Fibroblast of skin of right quadriceps (primary cell): ENCODE results near the gene CHID1.

Experiments
- DNase-seq: peaks from one replicate; pipeline ENCODE4 v3.0.0-alpha.2; 2013

Gene CHID1

DNA sequence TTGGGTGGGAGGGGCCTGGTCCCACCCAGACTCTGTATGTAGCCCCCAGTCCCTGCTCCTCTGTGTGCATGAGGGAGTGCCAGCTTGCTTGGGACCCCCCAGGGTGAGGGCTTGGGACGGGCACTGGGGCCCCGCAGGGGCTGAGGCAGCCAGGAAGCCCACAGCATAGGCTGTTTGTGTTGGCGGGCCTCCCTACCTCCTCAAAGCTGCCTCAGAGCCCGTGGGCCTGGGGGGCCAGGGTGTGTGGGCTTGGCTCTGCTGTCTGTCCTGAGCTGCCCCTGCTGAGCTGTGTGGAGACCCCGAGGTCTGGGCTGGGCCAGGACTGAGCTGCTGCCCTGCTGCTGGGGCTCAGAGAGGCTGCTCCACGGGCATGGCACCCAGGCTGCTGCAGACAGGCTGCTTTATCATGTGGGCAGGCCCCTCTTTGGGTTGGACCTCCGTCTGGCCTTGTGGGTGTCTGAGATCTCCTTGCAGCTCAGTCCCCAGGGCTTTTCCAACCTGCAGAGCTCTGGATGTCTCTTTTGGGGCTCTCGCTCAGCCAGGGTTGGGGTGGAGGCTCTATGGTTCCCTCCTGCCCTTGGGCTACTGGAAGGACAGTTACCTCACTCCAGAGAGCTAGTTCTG lies 64.6 kb downstream of the CHID1 start:
- no peak for DNase-seq

DNA sequence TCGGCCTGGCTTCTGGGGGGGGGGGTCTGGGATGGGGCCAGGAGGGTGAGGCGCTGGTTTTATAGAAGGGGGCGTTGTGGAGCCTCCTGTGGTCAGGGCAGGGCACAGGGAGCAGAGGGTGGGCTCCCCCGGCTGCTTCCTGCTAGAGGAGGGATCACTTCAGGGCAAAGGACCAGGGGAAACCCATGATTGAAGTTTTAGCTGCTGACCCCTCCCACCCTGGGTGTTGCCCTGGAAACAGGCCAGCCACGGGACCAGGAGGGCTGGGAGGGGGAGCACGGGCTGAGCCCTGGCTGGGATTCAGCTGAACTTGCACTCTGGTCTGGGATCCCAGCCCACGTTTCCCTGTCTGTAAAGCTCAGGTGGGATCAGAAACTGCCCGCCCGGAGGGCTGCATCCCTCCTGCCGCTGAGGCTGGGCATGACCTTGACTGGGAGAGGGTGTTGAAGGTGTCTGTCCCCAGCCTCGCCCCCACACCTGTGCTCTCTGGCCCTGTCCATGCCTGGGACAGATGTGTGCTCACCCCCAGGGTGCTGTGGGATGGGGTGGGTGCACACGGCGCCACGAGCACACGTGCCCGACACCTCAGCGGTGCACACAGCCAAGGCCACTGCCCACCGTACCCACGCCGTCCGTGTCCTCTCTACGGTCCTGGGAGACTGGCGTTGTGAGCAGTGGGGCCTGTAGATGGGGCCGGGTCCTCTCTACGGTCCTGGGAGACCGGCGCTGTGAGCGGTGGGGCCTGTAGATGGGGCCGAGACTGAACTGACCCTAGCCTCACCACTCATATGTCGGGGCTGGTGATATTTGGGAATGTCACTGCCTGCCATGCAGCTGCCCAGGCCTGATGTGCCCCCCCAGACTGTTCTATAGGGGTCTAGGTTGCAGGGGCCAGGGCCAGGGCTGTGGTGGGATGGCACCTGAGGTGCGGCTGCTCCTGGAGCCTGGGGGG lies 65.6 kb downstream of the CHID1 start:
- peak; percentile 87 for DNase-seq

DNA sequence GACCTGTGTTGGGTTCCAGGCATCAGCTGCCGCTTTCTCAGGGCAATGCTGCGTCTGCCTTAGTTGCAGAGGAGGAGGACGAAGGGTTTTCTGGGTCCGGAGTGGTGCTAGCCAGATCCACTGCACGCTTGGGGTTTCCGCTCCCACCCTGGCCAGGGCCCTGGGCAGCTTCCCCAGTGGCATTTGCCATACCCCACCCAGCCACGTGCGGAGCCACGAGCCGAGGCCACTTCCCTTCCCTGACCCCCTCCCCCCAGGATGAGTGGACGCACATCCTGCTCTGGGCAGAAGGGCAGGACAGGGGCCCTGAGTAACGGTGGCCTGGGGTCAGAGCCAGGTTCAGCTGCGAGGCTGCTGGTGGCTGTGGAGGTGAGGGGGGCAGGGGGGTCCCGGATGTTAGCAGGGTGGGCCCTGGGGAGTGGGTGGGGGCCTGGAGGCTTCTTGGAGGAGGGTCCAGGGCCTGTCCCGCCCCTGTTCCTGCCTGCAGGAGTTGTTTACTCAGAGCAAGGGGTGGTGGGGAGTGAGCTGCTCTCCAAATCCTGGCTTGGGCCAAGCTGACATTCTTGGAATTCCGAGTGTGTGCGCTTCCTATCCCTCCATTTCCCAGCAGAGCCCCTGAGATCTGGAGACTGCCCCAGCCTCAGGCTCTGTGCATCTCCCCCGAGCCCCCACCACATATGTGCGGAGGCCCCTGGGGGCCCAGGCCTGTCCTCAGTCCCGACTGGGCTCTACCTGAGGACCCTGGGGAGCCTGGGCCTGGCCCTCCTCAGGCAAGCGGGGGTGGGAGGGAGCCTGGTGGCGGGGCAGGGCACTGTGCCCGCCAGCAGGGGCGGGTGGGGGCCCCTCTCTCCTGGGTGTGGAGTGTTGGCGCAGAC lies 66.6 kb downstream of the CHID1 start:
- DNase-seq, result peak; percentile 96

DNA sequence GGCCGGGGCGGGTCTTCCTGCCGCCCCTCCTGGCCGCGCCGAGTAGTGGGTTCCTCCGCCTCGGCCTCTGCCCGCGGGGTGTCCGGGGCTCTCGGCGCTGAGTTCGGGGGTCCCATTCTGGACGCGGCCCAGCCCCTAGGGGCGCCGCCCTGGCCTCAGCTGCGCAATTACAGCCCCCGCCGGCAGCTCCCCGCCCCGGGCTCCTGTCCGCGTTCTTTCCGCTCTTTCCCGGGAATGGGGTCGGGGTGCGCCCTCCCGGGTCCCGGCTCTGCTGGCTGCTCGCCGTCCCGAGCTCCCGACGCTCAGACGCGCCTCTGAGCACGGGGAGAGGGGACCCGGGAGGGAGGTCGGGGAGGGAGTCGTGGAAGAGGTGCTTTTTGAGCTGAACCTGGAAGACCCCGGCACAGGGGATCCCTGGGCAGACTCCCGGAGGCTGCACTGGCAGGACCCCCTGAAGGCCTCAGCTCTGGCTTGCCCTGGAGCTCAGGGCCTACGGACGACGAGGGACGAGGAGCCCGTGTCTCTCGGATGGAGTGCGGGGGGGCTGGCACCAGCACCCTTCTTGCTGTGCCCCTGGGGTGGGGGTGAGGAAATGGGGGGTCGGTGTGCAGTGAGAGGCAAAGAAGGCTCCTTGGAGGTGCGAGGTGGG lies 67.4 kb downstream of the CHID1 start:
- DNase-seq, result no peak

GRCh38 chr11:842370-843002 lies 68.1 kb downstream of the CHID1 start, which contains the start of the genes POLR2L and TSPAN4:
Gene POLR2L, minus strand, starts transcription at chr11:842529. Its CDS starts 21 bp downstream, at chr11:842508.
Gene TSPAN4, plus strand, starts transcription at chr11:842852. Its CDS starts 7,453 bp downstream, at chr11:850305.
- peak; percentile 89 for DNase-seq

DNA sequence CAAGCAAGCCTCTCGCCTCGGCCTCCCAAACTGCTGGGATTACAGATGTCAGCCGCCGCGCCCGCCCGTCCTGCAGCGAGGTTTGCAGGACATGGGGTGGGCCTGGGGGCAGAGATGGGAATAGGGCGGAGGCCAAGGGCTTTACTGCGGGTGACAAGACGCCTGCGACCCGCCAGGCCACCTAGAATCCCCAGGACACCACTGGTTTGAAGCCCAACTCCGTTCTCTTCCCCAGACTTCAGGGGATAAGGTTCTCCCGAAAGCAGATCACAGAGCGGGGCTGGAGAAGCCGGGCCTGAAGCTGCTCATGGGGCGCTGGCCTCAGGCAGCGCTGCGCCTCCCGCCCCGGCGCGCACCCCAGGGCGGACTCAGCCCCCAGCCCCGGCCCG lies 68.6 kb downstream of the CHID1 start:
- no peak for DNase-seq

- no peak for DNase-seq
Measured at GRCh38 chr11:839875-840617, 70.6 kb downstream of the CHID1 start.

GRCh38 chr11:839280-839623 lies 71.4 kb downstream of the CHID1 start:
- DNase-seq, result no peak

DNA sequence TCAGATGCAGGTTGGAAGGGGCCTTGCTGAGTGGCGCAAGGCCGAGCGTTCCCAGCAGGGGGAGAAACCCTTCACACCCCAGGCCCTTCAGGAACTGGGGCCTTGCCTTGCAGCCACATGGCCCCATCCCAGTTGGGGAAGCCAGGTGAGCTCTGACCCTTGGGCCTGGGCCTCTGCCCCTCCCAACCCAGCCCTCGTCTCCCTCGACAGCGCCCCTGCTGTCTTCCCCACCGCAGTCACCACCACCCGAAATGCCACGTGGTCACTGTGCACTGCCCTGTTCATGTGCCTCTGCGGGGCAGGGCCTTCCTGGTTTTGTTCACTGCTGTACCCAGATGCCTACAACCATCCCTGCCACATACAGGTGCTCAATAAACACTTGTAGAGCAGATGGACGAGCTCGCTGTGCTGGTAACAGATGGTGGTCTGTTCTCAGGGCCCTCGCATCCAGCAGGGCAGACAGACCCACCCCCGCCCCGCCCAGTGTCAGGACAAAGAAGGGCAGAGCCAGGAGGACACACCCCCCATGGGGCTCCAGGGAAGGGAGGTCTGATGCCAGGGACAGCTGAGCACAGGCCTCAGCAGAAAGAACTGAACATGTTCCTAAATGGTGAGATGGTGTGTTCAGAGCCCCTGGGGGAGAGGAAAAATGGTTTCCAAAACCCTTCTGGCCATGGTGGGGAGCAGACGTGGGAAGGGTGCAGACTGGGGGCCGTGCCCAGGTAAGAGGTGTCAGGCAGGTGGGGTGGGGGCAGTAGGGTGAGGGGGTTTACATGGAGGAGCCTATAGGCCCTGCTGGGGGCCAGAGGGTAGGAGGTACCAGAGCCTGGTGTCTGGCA lies 72.0 kb downstream of the CHID1 start:
- no peak for DNase-seq

DNA sequence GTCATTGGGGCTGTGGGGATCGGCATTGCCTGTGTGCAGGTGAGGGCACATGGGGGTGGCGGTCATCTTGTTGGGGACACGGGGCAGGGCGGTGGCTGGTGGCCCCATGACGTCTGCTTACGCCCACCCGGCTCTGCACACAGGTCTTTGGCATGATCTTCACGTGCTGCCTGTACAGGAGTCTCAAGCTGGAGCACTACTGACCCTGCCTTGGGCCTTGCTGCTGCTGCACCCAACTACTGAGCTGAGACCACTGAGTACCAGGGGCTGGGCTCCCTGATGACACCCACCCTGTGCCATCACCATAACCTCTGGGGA lies 72.7 kb downstream of the CHID1 start:
- no peak for DNase-seq

- DNase-seq, result no peak
Measured at GRCh38 chr11:837189-837989, 73.2 kb downstream of the CHID1 start.

DNA sequence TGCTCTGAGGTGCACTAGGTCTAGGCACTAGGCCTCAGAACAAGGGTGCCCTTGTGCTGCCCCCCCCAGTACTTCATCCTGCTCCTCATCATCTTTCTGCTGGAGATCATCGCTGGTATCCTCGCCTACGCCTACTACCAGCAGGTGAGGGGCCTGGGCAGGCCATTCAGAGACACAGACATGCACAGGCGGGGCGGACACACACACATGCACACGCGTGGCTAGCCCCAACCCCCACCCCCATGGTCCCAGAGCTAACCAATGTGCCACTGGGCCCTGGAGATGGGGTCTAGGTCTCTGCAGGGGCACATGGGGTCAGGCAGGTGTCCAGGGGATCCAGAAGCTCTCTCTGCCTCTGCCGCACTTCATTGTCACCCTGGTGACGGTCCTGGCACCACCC lies 73.9 kb downstream of the CHID1 start:
- no peak for DNase-seq

DNA sequence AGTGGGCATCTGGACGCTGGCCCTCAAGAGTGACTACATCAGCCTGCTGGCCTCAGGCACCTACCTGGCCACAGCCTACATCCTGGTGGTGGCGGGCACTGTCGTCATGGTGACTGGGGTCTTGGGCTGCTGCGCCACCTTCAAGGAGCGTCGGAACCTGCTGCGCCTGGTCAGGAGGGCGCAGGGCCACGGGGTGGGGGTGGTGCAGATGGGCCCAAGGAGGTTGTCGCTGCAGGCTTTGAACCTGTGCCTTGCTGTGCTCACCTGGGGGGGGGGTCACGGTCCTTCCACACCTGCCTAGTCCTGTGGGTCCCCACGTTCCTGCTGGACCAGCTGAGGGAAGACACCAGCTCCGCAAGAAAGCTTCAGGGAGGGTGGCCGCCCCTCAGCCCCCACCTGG lies 74.3 kb downstream of the CHID1 start:
- DNase-seq, result no peak

GRCh38 chr11:834371-835316 lies 76.0 kb downstream of the CHID1 start:
- peak; percentile 54 for DNase-seq

DNA sequence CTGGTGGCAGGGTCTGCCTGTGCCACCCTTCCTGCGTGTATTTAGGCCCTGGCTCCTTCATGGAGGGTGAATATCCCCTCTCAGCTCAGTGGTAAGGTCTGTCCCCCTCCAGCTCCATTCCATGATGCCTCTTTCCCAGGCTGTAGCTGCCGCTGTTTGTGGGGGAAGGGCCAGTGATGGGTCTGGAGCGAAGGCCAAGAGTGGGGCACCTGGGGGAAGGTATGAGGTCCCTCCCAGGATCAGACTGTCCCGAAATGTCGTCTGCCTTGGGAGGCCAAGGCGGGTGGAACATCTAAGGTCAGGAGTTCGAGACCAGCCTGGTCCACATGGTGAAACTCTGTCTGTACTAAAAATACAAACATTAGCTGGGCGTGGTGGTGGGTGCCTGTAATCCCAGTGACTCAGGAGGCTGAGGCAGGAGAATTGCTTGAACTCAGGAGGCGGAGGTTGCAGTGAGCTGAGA lies 76.7 kb downstream of the CHID1 start:
- no peak for DNase-seq

DNA sequence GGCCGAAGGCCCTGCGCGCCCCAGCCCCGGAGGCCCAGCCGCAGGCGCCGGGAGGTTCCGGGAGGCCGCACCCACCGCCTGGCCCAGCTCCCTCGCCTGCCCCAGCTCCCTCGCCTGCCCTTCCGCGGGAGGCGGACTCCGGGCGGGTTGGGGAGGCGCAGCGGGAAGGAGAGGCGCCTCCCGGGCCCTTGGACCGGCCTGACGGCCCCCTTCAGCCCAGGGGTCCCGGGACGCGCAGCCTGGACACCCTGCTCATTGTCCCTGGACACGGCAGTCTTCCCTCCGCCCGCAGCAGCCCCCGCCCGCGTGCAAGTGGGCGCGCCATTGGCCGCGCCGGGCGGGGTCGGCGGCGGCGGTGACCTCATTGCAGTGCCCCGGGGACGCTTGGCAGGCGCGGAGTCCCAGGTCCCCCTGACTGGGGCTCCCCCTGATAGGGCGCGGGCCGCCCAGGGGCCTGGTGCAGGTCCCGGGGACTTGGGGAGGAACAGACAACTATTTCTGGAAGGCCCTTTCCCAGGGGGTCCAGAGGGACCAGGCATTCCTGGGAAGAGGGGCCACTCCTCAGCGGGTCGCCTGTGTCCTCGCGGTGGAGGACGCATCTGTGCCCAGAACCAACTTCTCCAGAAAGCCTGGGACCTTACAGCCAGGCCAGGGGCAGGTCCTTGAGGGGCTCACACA lies 77.4 kb downstream of the CHID1 start:
- no peak for DNase-seq

- peak; percentile 58 for DNase-seq
Measured at GRCh38 chr11:832529-833113, 78.0 kb downstream of the CHID1 start, which contains the start of gene CD151. Gene CD151, plus strand, starts transcription at chr11:832952. Its CDS starts 3,118 bp downstream, at chr11:836070.
